ENCODE results near the gene DACH1. TPM values are rescaled to one million over a fixed set of nuclear protein-coding genes. Genes with fewer than 3 reads are reported as not detected.
"Not testable (repeated sequence)": the region's sequence is repeated elsewhere in the genome, so short reads cannot be mapped to it uniquely, and the experiment has no call there.

The DACH1 gene
- total and polyA plus RNA-seq, 12 donors, result 3.6 to 20.0 (median 8.8) TPM

GRCh38 chr13:71906448-71906847 lies 39.4 kb upstream of the DACH1 start:
- 73 to 79% (median 74%) methylated on average over 1 of the region's 1 CpG for WGBS, 4 donors

GRCh38 chr13:71902676-71903075 lies 35.7 kb upstream of the DACH1 start:
- no peak for TF ChIP-seq CTCF (IDR thresholded peaks at IDR 0.05)
- no peak for TF ChIP-seq POLR2A (IDR thresholded peaks at IDR 0.05)
- 88 to 95% (median 89%) methylated on average over 1 of the region's 1 CpG for WGBS, 4 donors
- H3K27ac ChIP-seq, result no peak overlapping the region
- H3K4me3 ChIP-seq, result no peak overlapping the region
- no peaks in the 10 kb centered on the region for H3K27me3 ChIP-seq
- intact Hi-C loops (cut with DNase I), result no loop called here
- no peaks in the 10 kb centered on the region for H3K9me3 ChIP-seq (replicated peaks in 1 of 3)
- no peaks in the 10 kb centered on the region for H3K36me3 ChIP-seq (replicated peaks in 1 of 2)
- no peak for DNase-seq
- no peaks in the 10 kb centered on the region for H3K4me1 ChIP-seq (replicated peaks in 1 of 2)

More at GRCh38 chr13:71906448-71906847, 39.4 kb upstream of the DACH1 start:
- H3K4me3 ChIP-seq, result no peak overlapping the region
- TF ChIP-seq POLR2A (IDR thresholded peaks at IDR 0.05) (no peak), CTCF (IDR thresholded peaks at IDR 0.05) (no peak)
- no peaks in the 10 kb centered on the region for H3K36me3 ChIP-seq (replicated peaks in 1 of 2)
- DNase-seq, result no peak
- no peak overlapping the region for H3K27ac ChIP-seq
- no peaks in the 10 kb centered on the region for H3K9me3 ChIP-seq (replicated peaks in 1 of 3)
- no peaks in the 10 kb centered on the region for H3K4me1 ChIP-seq (replicated peaks in 1 of 2)
- no peaks in the 10 kb centered on the region for H3K27me3 ChIP-seq
- intact Hi-C loops (cut with DNase I), result no loop called here

- DNase-seq; H3K4me3 ChIP-seq; H3K4me1 ChIP-seq (replicated peaks in 1 of 2); intact Hi-C loops (cut with DNase I); H3K36me3 ChIP-seq (replicated peaks in 1 of 2); H3K27me3 ChIP-seq; H3K9me3 ChIP-seq (replicated peaks in 1 of 3); H3K27ac ChIP-seq: not testable (repeated sequence)
- WGBS, 4 donors, result 81 to 88% (median 86%) methylated on average over 3 of the region's 3 CpGs
These were observed 26.5 kb upstream of the DACH1 start for GRCh38 chr13:71893506-71893905.

GRCh38 chr13:71886880-71887279 lies 19.9 kb upstream of the DACH1 start:
- H3K9me3 ChIP-seq (replicated peaks in 1 of 3), result no peaks in the 10 kb centered on the region
- no peaks in the 10 kb centered on the region for H3K27me3 ChIP-seq
- no peak overlapping the region for H3K4me3 ChIP-seq
- H3K36me3 ChIP-seq (replicated peaks in 1 of 2), result no peaks in the 10 kb centered on the region
- no peaks in the 10 kb centered on the region for H3K4me1 ChIP-seq (replicated peaks in 1 of 2)
- TF ChIP-seq POLR2A (IDR thresholded peaks at IDR 0.05), result no peak
- no peak for TF ChIP-seq CTCF (IDR thresholded peaks at IDR 0.05)
- no peak overlapping the region for H3K27ac ChIP-seq
- intact Hi-C loops (cut with DNase I), result no loop called here
- no peak for DNase-seq

- no peak overlapping the region for H3K27ac ChIP-seq
- H3K9me3 ChIP-seq (replicated peaks in 1 of 3), result no peaks in the 10 kb centered on the region
- DNase-seq, result no peak
- no peaks in the 10 kb centered on the region for H3K27me3 ChIP-seq
- intact Hi-C loops (cut with DNase I), result no loop called here
- H3K4me1 ChIP-seq (replicated peaks in 1 of 2), result peaks cover 0 to 5% of the 10 kb centered on the region in 2 donors
- H3K36me3 ChIP-seq (replicated peaks in 1 of 2), result no peaks in the 10 kb centered on the region
- H3K4me3 ChIP-seq, result no peak overlapping the region
- TF ChIP-seq CTCF (IDR thresholded peaks at IDR 0.05), result no peak
- no peak for TF ChIP-seq POLR2A (IDR thresholded peaks at IDR 0.05)
These were observed 15.1 kb upstream of the DACH1 start for GRCh38 chr13:71882120-71882519.
